ENCODE results near the gene SND1. TPM values are rescaled to one million over a fixed set of nuclear protein-coding genes. Genes with fewer than 3 reads are reported as not detected.

The SND1 gene
- total and polyA plus RNA-seq, 9 donors: 88.3 to 125 (median 97.7) TPM

- Histone ChIP-seq H3K27me3 (ENCODE audit: control insufficient read depth, insufficient read depth, low read length) (no peaks in the 10 kb centered on the region), H3K36me3 (ENCODE audit: control insufficient read depth, insufficient read depth, low read length) (no peaks in the 10 kb centered on the region), H3K4me3 (ENCODE audit: low read length) (no peak overlapping the region), H3K9me3 (replicated peaks; ENCODE audit: control insufficient read depth, low read depth, low read length) (no peaks in the 10 kb centered on the region), H3K4me1 (ENCODE audit: control insufficient read depth, insufficient read depth, low read length) (peaks cover under 1% of the 10 kb centered on the region), H3K27ac (ENCODE audit: low read length) (no peak overlapping the region)
- no peak for DNase-seq
- 100% methylated on average over 1 of the region's 4 CpGs for WGBS (ENCODE audit: insufficient coverage)
Observed at GRCh38 chr7:127760436-127761031, 108.5 kb downstream of the SND1 start.

- H3K4me3 ChIP-seq (ENCODE audit: low read length): no peak overlapping the region
- H3K27me3 ChIP-seq (ENCODE audit: control insufficient read depth, insufficient read depth, low read length): no peaks in the 10 kb centered on the region
- no peak overlapping the region for H3K27ac ChIP-seq (ENCODE audit: low read length)
- no peak for DNase-seq
- no peaks in the 10 kb centered on the region for H3K36me3 ChIP-seq (ENCODE audit: control insufficient read depth, insufficient read depth, low read length)
- H3K4me1 ChIP-seq (ENCODE audit: control insufficient read depth, insufficient read depth, low read length): no peaks in the 10 kb centered on the region
- no CpG with 5 or more reads among the region's 2 CpGs for WGBS (ENCODE audit: insufficient coverage)
- H3K9me3 ChIP-seq (replicated peaks; ENCODE audit: control insufficient read depth, low read depth, low read length): no peaks in the 10 kb centered on the region
Observed at GRCh38 chr7:127761196-127761595, 109.2 kb downstream of the SND1 start.

GRCh38 chr7:127764681-127765080 lies 112.7 kb downstream of the SND1 start:
- 82% methylated on average over 5 of the region's 6 CpGs for WGBS (ENCODE audit: insufficient coverage)
- H3K27ac ChIP-seq (ENCODE audit: low read length): no peak overlapping the region

GRCh38 chr7:127765150-127765549 lies 113.2 kb downstream of the SND1 start:
- Histone ChIP-seq H3K27ac (ENCODE audit: low read length) (no peak overlapping the region), H3K4me1 (ENCODE audit: control insufficient read depth, insufficient read depth, low read length) (no peaks in the 10 kb centered on the region), H3K36me3 (ENCODE audit: control insufficient read depth, insufficient read depth, low read length) (no peaks in the 10 kb centered on the region)

More at GRCh38 chr7:127764681-127765080, 112.7 kb downstream of the SND1 start:
- H3K27me3 ChIP-seq (ENCODE audit: control insufficient read depth, insufficient read depth, low read length): no peaks in the 10 kb centered on the region
- no peaks in the 10 kb centered on the region for H3K36me3 ChIP-seq (ENCODE audit: control insufficient read depth, insufficient read depth, low read length)
- H3K4me3 ChIP-seq (ENCODE audit: low read length): no peak overlapping the region
- no peaks in the 10 kb centered on the region for H3K4me1 ChIP-seq (ENCODE audit: control insufficient read depth, insufficient read depth, low read length)
- H3K9me3 ChIP-seq (replicated peaks; ENCODE audit: control insufficient read depth, low read depth, low read length): no peaks in the 10 kb centered on the region
- DNase-seq: no peak

GRCh38 chr7:127766831-127767459 lies 115.0 kb downstream of the SND1 start:
- no peaks in the 10 kb centered on the region for H3K27me3 ChIP-seq (ENCODE audit: control insufficient read depth, insufficient read depth, low read length)
- H3K4me1 ChIP-seq (ENCODE audit: control insufficient read depth, insufficient read depth, low read length): no peaks in the 10 kb centered on the region
- H3K9me3 ChIP-seq (replicated peaks; ENCODE audit: control insufficient read depth, low read depth, low read length): no peaks in the 10 kb centered on the region
- WGBS (ENCODE audit: insufficient coverage): no CpG with 5 or more reads among the region's 4 CpGs
- H3K27ac ChIP-seq (ENCODE audit: low read length): no peak overlapping the region
- no peak overlapping the region for H3K4me3 ChIP-seq (ENCODE audit: low read length)
- H3K36me3 ChIP-seq (ENCODE audit: control insufficient read depth, insufficient read depth, low read length): no peaks in the 10 kb centered on the region
- no peak for DNase-seq

More at GRCh38 chr7:127765150-127765549, 113.2 kb downstream of the SND1 start:
- Histone ChIP-seq H3K27me3 (ENCODE audit: control insufficient read depth, insufficient read depth, low read length) (no peaks in the 10 kb centered on the region), H3K4me3 (ENCODE audit: low read length) (no peak overlapping the region), H3K9me3 (replicated peaks; ENCODE audit: control insufficient read depth, low read depth, low read length) (no peaks in the 10 kb centered on the region)
- WGBS (ENCODE audit: insufficient coverage): 100% methylated on average over 1 of the region's 3 CpGs
- no peak for DNase-seq

- H3K4me3 ChIP-seq (ENCODE audit: low read length): no peak overlapping the region
- 71% methylated on average over 1 of the region's 2 CpGs for WGBS (ENCODE audit: insufficient coverage)
Observed at GRCh38 chr7:127768241-127768640, 116.2 kb downstream of the SND1 start.

GRCh38 chr7:127769137-127769536 lies 117.1 kb downstream of the SND1 start:
- 63% methylated on average over 4 of the region's 4 CpGs for WGBS (ENCODE audit: insufficient coverage)
- Histone ChIP-seq H3K36me3 (ENCODE audit: control insufficient read depth, insufficient read depth, low read length) (no peaks in the 10 kb centered on the region), H3K4me3 (ENCODE audit: low read length) (no peak overlapping the region), H3K9me3 (replicated peaks; ENCODE audit: control insufficient read depth, low read depth, low read length) (no peaks in the 10 kb centered on the region), H3K4me1 (ENCODE audit: control insufficient read depth, insufficient read depth, low read length) (no peaks in the 10 kb centered on the region), H3K27ac (ENCODE audit: low read length) (no peak overlapping the region), H3K27me3 (ENCODE audit: control insufficient read depth, insufficient read depth, low read length) (no peaks in the 10 kb centered on the region)
- no peak for DNase-seq

More at GRCh38 chr7:127768241-127768640, 116.2 kb downstream of the SND1 start:
- no peaks in the 10 kb centered on the region for H3K27me3 ChIP-seq (ENCODE audit: control insufficient read depth, insufficient read depth, low read length)
- no peaks in the 10 kb centered on the region for H3K4me1 ChIP-seq (ENCODE audit: control insufficient read depth, insufficient read depth, low read length)
- H3K9me3 ChIP-seq (replicated peaks; ENCODE audit: control insufficient read depth, low read depth, low read length): no peaks in the 10 kb centered on the region
- no peaks in the 10 kb centered on the region for H3K36me3 ChIP-seq (ENCODE audit: control insufficient read depth, insufficient read depth, low read length)
- DNase-seq: no peak
- no peak overlapping the region for H3K27ac ChIP-seq (ENCODE audit: low read length)

GRCh38 chr7:127769696-127770400 lies 117.9 kb downstream of the SND1 start:
- Histone ChIP-seq H3K4me1 (ENCODE audit: control insufficient read depth, insufficient read depth, low read length) (no peaks in the 10 kb centered on the region), H3K4me3 (ENCODE audit: low read length) (no peak overlapping the region), H3K27me3 (ENCODE audit: control insufficient read depth, insufficient read depth, low read length) (no peaks in the 10 kb centered on the region), H3K27ac (ENCODE audit: low read length) (no peak overlapping the region), H3K9me3 (replicated peaks; ENCODE audit: control insufficient read depth, low read depth, low read length) (no peaks in the 10 kb centered on the region), H3K36me3 (ENCODE audit: control insufficient read depth, insufficient read depth, low read length) (no peaks in the 10 kb centered on the region)
- no peak for DNase-seq
- WGBS (ENCODE audit: insufficient coverage): no CpG with 5 or more reads among the region's 4 CpGs

GRCh38 chr7:127770885-127771284 lies 118.9 kb downstream of the SND1 start:
- no peaks in the 10 kb centered on the region for H3K9me3 ChIP-seq (replicated peaks; ENCODE audit: control insufficient read depth, low read depth, low read length)
- no peak overlapping the region for H3K4me3 ChIP-seq (ENCODE audit: low read length)
- no peaks in the 10 kb centered on the region for H3K4me1 ChIP-seq (ENCODE audit: control insufficient read depth, insufficient read depth, low read length)
- no peaks in the 10 kb centered on the region for H3K27me3 ChIP-seq (ENCODE audit: control insufficient read depth, insufficient read depth, low read length)
- peak; percentile 11 for DNase-seq
- H3K27ac ChIP-seq (ENCODE audit: low read length): no peak overlapping the region
- H3K36me3 ChIP-seq (ENCODE audit: control insufficient read depth, insufficient read depth, low read length): no peaks in the 10 kb centered on the region
- 56% methylated on average over 3 of the region's 4 CpGs for WGBS (ENCODE audit: insufficient coverage)

GRCh38 chr7:127771707-127772106 lies 119.7 kb downstream of the SND1 start:
- no CpG with 5 or more reads among the region's 5 CpGs for WGBS (ENCODE audit: insufficient coverage)
- no peak overlapping the region for H3K27ac ChIP-seq (ENCODE audit: low read length)

More at GRCh38 chr7:127771707-127772106, 119.7 kb downstream of the SND1 start:
- Histone ChIP-seq H3K36me3 (ENCODE audit: control insufficient read depth, insufficient read depth, low read length) (no peaks in the 10 kb centered on the region), H3K4me1 (ENCODE audit: control insufficient read depth, insufficient read depth, low read length) (no peaks in the 10 kb centered on the region), H3K9me3 (replicated peaks; ENCODE audit: control insufficient read depth, low read depth, low read length) (no peaks in the 10 kb centered on the region), H3K4me3 (ENCODE audit: low read length) (no peak overlapping the region), H3K27me3 (ENCODE audit: control insufficient read depth, insufficient read depth, low read length) (no peaks in the 10 kb centered on the region)
- DNase-seq: no peak

All from muscle of leg (tissue), 11 donors.